Posterior vena cava (tissue), 2 donors: ENCODE measurements around the gene HDLBP. TPM values are rescaled to one million over a fixed set of nuclear protein-coding genes. Genes with fewer than 3 reads are reported as not detected.

Source experiments
- total RNA-seq, 2 donors: library from RNA; stranded (reverse); fragmentation: NEBNext Ultra II Directional; extraction: Animal tissue kit (Norgen Biotek cat#: 25700); gene quantifications; one replicate each; pipeline ENCODE4 v1.2.1, GENCODE V29; 2021
- donor health status: DM: yes; HTN: yes; CAD: no.
- donor health status: DM: yes; HTN: yes; CAD: no.

The HDLBP gene
- total RNA-seq, 2 donors from 2014 or later = 428 to 459 TPM

Other genes starting within 250 kb of the HDLBP start
- 10 to 100 TPM; 17.1 to 17.8 TPM for gene MTERF4, start 213.4 kb downstream of the HDLBP start, total RNA-seq
- 1 to 10 TPM; 2.3 to 4.4 TPM for gene PASK, start 166.2 kb downstream of the HDLBP start, total RNA-seq
- 10 to 100 TPM; 49.3 to 53.0 TPM for gene PPP1R7, start 165.2 kb downstream of the HDLBP start, total RNA-seq
- gene ANO7, start 127.0 kb downstream of the HDLBP start, total RNA-seq = under 1 TPM; 0.32 to 0.95 TPM
- 100 to 1,000 TPM; 395 to 423 TPM for gene SEPTIN2, start 253 bp upstream of the HDLBP start, total RNA-seq
- gene FARP2, start 40.6 kb upstream of the HDLBP start, total RNA-seq = 10 to 100 TPM; 31.1 to 35.3 TPM
- gene STK25, start 192.9 kb upstream of the HDLBP start, total RNA-seq = 100 to 1,000 TPM in 1 of 2 donors, 10 to 100 TPM in 1; 92.5 to 103 TPM
- gene BOK, start 243.1 kb upstream of the HDLBP start, total RNA-seq = 10 to 100 TPM; 20.1 to 29.7 TPM